GM12873 (cell line): ENCODE data around the gene CLRN3.

Source experiments
- CTCF ChIP-seq: IDR thresholded peaks from 2 replicates; pipeline ENCODE4 v1.5.1; 2012; ENCODE audit warnings: low read depth, mild to moderate bottlenecking, moderate library complexity, low read length, control low read depth; ENCODE audit not compliant: insufficient read depth; ENCODE audit errors: missing control alignments

The CLRN3 gene

GRCh38 chr10:127909716-127910463, 17.1 kb upstream of the CLRN3 start:
- TF ChIP-seq CTCF: no peak

- no peak for TF ChIP-seq CTCF
Measured at GRCh38 chr10:127908959-127909267, 16.2 kb upstream of the CLRN3 start.

GRCh38 chr10:127908106-127908958, 15.6 kb upstream of the CLRN3 start:
- no peak for TF ChIP-seq CTCF

- no peak for TF ChIP-seq CTCF
Measured at GRCh38 chr10:127907411-127908105, 14.8 kb upstream of the CLRN3 start.

GRCh38 chr10:127906548-127907377, 14.0 kb upstream of the CLRN3 start, which contains the start of gene PTPRE:
Gene PTPRE (plus strand): TSS chr10:127907103. CDS start chr10:128040882, 133,779 bp downstream.
- peak; percentile 53 for TF ChIP-seq CTCF

GRCh38 chr10:127905848-127906261, 13.1 kb upstream of the CLRN3 start:
- TF ChIP-seq CTCF: no peak
